ENCODE results near the gene BZW1.
"Not testable (repeated sequence)": the region's sequence is repeated elsewhere in the genome, so short reads cannot be mapped to it uniquely, and the experiment has no call there.

- not testable (repeated sequence) for TF ChIP-seq CTCF (conservative IDR thresholded peaks at IDR 0.05; ENCODE audit: low read depth, low read length); EZH2 (IDR thresholded peaks at IDR 0.05; ENCODE audit: borderline replicate concordance, low read depth, low read length, poor library complexity, severe bottlenecking)
Measured at GRCh38 chr2:200818732-200819131, 7.0 kb downstream of the BZW1 start.

Data from A673 (cell line).